ENCODE measurements around the gene UBE2L3. TPM values are rescaled to one million over a fixed set of nuclear protein-coding genes. Genes with fewer than 3 reads are reported as not detected.

UBE2L3 gene
- total RNA-seq, 1 donor from 2014 or later: 27.3 TPM

DNA sequence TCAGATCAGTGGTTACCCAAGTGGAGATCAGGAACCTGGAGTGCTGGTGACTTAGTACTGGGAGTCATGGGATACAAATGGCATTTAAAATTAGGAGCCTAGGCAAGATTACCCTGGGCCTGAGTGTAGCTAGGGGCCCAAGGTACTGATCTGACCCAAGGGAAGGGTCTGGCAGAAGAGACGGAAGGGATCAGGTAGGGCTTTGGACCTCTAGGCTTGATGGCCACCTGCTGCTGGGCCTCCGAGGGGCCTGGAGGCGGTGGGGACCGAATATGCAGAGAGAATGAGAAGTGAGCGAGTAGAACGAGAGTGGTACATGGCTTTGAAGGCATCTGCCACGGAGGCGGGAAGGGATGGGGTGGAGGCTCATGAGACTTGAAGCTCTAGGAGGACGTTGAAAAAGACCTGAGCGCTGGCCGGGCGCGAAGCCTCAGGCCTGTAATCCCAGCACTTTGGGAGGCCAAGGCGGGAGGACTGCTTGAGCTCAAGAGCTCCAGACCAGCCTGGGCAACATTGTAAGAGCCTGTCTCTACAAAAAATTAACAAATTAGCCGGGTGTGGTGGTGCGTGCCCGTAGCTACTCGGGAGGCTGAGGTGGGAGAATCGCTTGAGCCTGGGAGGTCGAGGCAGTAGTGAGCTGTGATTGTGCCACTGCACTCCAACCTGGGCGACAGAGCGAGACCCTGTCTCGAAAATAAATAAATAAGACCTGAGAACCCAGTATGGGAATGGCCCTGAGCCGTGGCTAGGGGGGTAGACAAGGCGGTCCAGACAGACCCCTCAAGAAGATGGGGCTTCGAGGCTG lies 97.7 kb downstream of the UBE2L3 start:
- DNase-seq (ENCODE audit: low spot score in 2 of 2) (no peak), FAIRE-seq (no peak)

DNA sequence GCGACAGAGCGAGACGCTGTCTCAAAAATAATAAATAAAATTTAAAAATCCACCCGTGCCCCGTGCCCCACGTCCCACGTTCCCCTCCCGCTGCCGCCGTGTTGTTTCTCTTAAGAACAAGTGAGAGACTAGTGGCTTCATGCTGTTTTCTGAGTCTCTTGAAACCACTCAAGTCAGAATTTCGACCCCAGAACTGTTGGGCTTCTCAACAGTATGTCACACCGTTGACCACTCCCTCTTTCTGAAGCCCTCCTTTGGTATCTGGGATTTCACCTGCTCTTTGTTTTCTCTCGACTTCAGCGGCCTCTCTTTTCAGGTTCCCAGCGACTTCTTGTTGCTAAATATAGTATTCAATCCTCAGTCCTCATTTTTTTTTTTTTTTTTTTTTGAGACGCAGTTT lies 99.3 kb downstream of the UBE2L3 start:
- FAIRE-seq: no peak
- DNase-seq (ENCODE audit: low spot score in 2 of 2): no peak

DNA sequence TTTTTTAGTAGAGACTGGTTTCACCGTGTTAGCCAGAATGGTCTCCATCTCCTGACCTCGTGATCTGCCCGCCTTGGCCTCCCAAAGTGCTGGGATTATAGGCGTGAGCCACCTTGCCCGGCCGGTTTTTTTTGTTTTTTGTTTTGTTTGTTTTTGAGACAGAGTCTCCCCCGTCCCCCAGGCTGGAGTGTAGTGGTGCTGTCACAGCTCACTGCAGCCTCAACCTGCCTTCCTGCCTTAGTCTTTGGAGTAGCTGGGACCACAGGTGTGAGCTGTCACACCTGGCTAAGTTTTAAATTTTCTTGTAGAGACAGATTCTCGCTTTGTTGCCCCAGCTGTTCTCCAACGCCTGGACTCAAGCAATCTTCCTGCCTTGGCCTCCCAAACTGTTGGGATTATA lies 101.5 kb downstream of the UBE2L3 start:
- FAIRE-seq (no peak), DNase-seq (ENCODE audit: low spot score in 2 of 2) (no peak)

DNA sequence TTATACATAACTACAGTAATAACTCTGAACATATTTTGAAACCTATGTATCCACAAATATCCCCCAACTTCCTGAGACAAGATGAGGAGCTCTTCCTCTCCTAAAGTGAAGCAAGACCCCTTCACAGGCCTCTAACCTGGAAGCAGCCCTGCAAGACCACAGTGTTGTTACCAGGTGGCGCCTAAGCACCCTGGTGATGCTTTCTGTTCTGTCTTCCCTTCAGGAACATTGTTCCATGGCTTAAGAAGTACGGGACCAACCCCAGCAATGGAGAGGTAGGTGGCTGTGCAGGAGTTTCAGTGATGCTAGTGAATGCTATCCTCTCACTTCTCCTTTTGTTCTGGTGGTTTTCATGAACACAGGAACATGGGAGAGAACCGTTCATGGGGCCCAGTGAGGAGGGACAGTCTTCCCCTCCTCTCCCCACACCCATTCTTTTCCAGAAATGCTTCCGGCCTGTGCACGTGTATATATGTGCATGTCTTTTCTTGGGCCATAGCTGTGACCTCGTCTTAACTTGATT lies 104.7 kb downstream of the UBE2L3 start:
- DNase-seq (ENCODE audit: low spot score in 2 of 2) (no peak), FAIRE-seq (no peak)

Small RNAs within 50 kb of the gene (small RNA-seq; reads per million reads assigned to genes)
- gene MIR301B (8.8 reads per million, percentile 95 among the genes with 10 or more reads in this experiment), gene RF00492 (not detected), gene RN7SKP221 (not detected)

Other genes starting within 250 kb of the UBE2L3 start
- gene RIMBP3B, start 184.0 kb upstream of the UBE2L3 start, total RNA-seq: 0.82 TPM
- 6.1 TPM for gene HIC2, start 150.3 kb upstream of the UBE2L3 start, total RNA-seq
- 2.4 TPM for gene TMEM191C, start 100.3 kb upstream of the UBE2L3 start, total RNA-seq
- gene RIMBP3C, start 16.3 kb upstream of the UBE2L3 start, total RNA-seq: 0.82 TPM
- gene YDJC, start 62.3 kb downstream of the UBE2L3 start, total RNA-seq: 7.7 TPM
- not detected for gene CCDC116, start 65.0 kb downstream of the UBE2L3 start, total RNA-seq
- gene SDF2L1, start 74.6 kb downstream of the UBE2L3 start, total RNA-seq: 2.9 TPM
- 20.4 TPM for gene PPIL2, start 98.3 kb downstream of the UBE2L3 start, total RNA-seq
- 104 TPM for gene YPEL1, start 168.1 kb downstream of the UBE2L3 start, total RNA-seq

Measured in frontal cortex (tissue), 4 donors.